CD4-positive, CD25-positive, alpha-beta regulatory T cell (primary cell): ENCODE measurements around the gene SGMS1. TPM values are rescaled to one million over a fixed set of nuclear protein-coding genes. Genes with fewer than 3 reads are reported as not detected.
A peak's percentile ranks its signal among the peaks of the same experiment; 100 is the strongest.

Experiments used
- ATAC-seq, 2 donors: fragments of 150-1000 bp; cut with Tn5 transposase; one replicate each; pipeline ENCODE4 v1.10.0; 2021; ENCODE audit warnings: low read depth in 2 of 2, moderate number of reproducible peaks in 2 of 2, moderate library complexity in 1 of 2
- DNase-seq, 3 donors: peaks; one replicate each; pipeline versions ENCODE4 v3.0.0 to v3.0.0-alpha.2; 2012 to 2022; ENCODE audit warnings: mixed read lengths in 1 of 3
- H3K27ac ChIP-seq: one replicate; pipeline ENCODE4 v1.7.0; 2013; ENCODE audit warnings: mild to moderate bottlenecking, low read length; ENCODE audit not compliant: insufficient read depth, poor library complexity, severe bottlenecking
- H3K27me3 ChIP-seq: one replicate; pipeline ENCODE4 v1.7.0; 2013; ENCODE audit warnings: low read length; ENCODE audit not compliant: control insufficient read depth, insufficient read depth
- H3K36me3 ChIP-seq: one replicate; pipeline ENCODE4 v1.7.0; 2013; ENCODE audit warnings: mild to moderate bottlenecking, low read length, moderate library complexity; ENCODE audit not compliant: control insufficient read depth, insufficient read depth
- H3K4me1 ChIP-seq: 2 replicates; pipeline ENCODE4 v1.7.0; 2013; ENCODE audit warnings: mild to moderate bottlenecking, low read length; ENCODE audit not compliant: insufficient read depth, control insufficient read depth, poor library complexity, severe bottlenecking
- H3K4me3 ChIP-seq: one replicate; pipeline ENCODE4 v1.7.0; 2013; ENCODE audit warnings: low read depth, mild to moderate bottlenecking, low read length, moderate library complexity
- H3K9me3 ChIP-seq, 2 experiments: 1 replicate in 1 of 2; 2 replicates in 1 of 2; pipeline ENCODE4 v1.7.0; 2013; ENCODE audit warnings: low read length in 2 of 2, mild to moderate bottlenecking in 1 of 2, moderate library complexity in 1 of 2; ENCODE audit not compliant: control insufficient read depth in 2 of 2
- H3K27ac Mint-ChIP-seq, 3 donors: one replicate each; pipeline ENCODE4 v1.8.0; 2020 to 2022; ENCODE audit warnings: mild to moderate bottlenecking in 3 of 3, mixed read lengths in 3 of 3, moderate library complexity in 2 of 3
- H3K27me3 Mint-ChIP-seq: one replicate; pipeline ENCODE4 v1.8.0; 2022; ENCODE audit warnings: mild to moderate bottlenecking, mixed read lengths
- H3K36me3 Mint-ChIP-seq: one replicate; pipeline ENCODE4 v1.8.0; 2020; ENCODE audit warnings: mixed read lengths
- H3K4me1 Mint-ChIP-seq, 4 donors: one replicate each; pipeline ENCODE4 v1.8.0; 2020 to 2022; ENCODE audit warnings: mixed read lengths in 4 of 4, mild to moderate bottlenecking in 1 of 4
- H3K4me3 Mint-ChIP-seq, 4 donors: one replicate each; pipeline ENCODE4 v1.8.0; 2020 to 2022; ENCODE audit warnings: mild to moderate bottlenecking in 4 of 4, mixed read lengths in 4 of 4, moderate library complexity in 3 of 4
- H3K9me3 Mint-ChIP-seq, 7 donors: one replicate each; pipeline ENCODE4 v1.8.0; 2020 to 2022; ENCODE audit warnings: mixed read lengths in 7 of 7, mild to moderate bottlenecking in 3 of 7, moderate library complexity in 2 of 7
- polyA plus RNA-seq, 4 donors: library from polyadenylated mRNA; unstranded; fragments of 300-500 nt; fragmentation: Illumina TruSeq; gene quantifications; one replicate each; pipeline ENCODE4 v1.2.3, GENCODE V29; 2021
- total RNA-seq: library from RNA; stranded (reverse); gene quantifications from one replicate; pipeline ENCODE4 v1.2.3, GENCODE V29; 2022

SGMS1 gene
- total and polyA plus RNA-seq, 5 donors from 2014 or later: 25.7 to 241 (median 33.0) TPM

DNA sequence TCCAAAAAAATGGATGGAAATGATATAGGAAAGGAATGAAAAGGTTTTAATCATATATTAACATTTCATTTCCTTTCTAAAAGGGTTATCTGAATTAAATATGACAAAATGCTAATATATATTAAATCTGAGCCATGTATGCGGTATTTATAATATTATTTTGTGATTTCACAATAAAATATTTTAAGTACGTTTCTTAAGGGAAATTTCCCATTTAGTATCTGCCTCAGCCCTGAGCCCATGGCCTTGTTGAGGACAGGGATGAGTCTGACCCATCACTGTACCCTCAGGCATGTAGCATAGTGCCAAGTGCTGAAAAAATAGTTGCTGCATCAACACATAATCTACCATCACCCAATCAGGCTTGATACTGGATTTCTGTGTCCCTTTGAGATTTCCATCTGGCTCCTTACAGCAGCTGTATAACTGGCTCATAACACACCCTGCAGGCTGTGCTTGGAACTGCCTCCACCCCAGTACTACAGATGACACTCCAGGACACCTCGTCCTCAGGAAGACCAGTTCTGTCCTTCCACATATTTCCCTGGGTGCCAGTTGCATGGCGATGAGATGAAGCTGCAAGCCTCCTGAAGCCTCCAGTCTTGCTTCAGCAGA is 313.1 kb downstream of the SGMS1 start:
- ATAC-seq (peak in 1 of 2 donors; percentile 34), DNase-seq (peak in 1 of 3 donors; percentile 43)
- Mint-ChIP-seq H3K27me3 (no peaks in the 10 kb centered on the region), H3K4me1 (peaks cover 14 to 31% (median 24%) of the 10 kb centered on the region in 4 donors), H3K9me3 (peaks cover 0 to 3% (median 0%) of the 10 kb centered on the region in 7 donors), H3K4me3 (no peak overlapping the region), H3K36me3 (peaks cover 45% of the 10 kb centered on the region), H3K27ac (peak overlapping the region in 2 of 3 donors; percentile 11 to 16)
- H3K4me1 ChIP-seq: peaks cover 6% of the 10 kb centered on the region
- peaks cover 0 to 4% of the 10 kb centered on the region in 2 experiments for H3K9me3 ChIP-seq
- H3K27ac ChIP-seq: no peak overlapping the region
- H3K4me3 ChIP-seq: no peak overlapping the region
- H3K36me3 ChIP-seq: peaks cover 75% of the 10 kb centered on the region
- no peaks in the 10 kb centered on the region for H3K27me3 ChIP-seq

DNA sequence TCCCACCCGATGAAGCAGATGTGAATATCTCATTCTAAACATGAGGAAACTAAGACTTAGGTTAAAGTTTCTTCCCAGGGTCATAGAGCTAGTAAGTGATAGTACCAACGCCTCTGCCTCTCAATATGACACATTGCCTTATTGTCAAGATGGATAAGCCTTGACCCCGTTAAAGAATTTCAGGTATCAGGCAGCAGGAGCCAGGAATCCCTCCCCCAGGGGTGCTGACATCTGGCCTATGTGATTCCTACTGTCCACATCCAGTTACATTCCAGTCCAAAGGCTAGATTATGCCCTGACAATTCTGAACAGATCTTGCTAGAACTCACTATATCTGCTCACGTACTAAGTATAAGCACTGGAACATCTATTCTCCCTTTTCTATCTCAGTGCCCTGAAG is 314.4 kb downstream of the SGMS1 start:
- Histone ChIP-seq H3K27ac (no peak overlapping the region), H3K4me3 (no peak overlapping the region), H3K4me1 (no peaks in the 10 kb centered on the region), H3K36me3 (peaks cover 79% of the 10 kb centered on the region), H3K27me3 (no peaks in the 10 kb centered on the region), H3K9me3 (peaks cover 0 to 4% of the 10 kb centered on the region in 2 experiments)
- DNase-seq (no peak), ATAC-seq (no peak)
- no peak overlapping the region for H3K4me3 Mint-ChIP-seq
- H3K9me3 Mint-ChIP-seq: peaks cover 0 to 3% (median 2%) of the 10 kb centered on the region in 7 donors
- peak overlapping the region in 1 of 3 donors; percentile 20 for H3K27ac Mint-ChIP-seq
- H3K27me3 Mint-ChIP-seq: no peaks in the 10 kb centered on the region
- H3K4me1 Mint-ChIP-seq: peaks cover 8 to 25% (median 14%) of the 10 kb centered on the region in 4 donors
- peaks cover 40% of the 10 kb centered on the region for H3K36me3 Mint-ChIP-seq

DNA sequence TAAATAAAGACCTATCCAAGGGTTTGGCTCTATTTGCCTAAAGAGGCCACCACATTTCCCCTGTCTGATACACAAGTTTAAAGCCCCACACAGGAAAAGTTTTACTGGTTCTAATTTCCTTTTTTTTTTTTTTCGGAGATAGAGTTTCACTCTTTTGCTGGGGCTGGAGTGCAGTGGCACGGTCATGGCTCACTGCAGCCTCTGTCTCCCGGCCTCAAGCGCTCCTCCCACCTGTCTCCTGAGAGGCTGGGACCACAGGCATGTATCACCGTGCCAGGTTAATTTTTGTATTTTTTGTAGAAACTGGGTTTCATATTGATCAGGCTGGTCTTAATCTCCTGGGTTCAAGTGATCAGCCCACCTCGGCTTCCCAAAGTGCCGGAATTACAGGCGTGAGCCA is 319.1 kb downstream of the SGMS1 start:
- peaks cover 45% of the 10 kb centered on the region for H3K36me3 ChIP-seq
- H3K27me3 ChIP-seq: no peaks in the 10 kb centered on the region
- no peak overlapping the region for H3K27ac ChIP-seq
- Mint-ChIP-seq H3K9me3 (peaks cover 0 to 3% (median 0%) of the 10 kb centered on the region in 7 donors), H3K4me1 (peaks cover 4 to 22% (median 11%) of the 10 kb centered on the region in 4 donors), H3K4me3 (no peak overlapping the region), H3K36me3 (peaks cover 25% of the 10 kb centered on the region), H3K27me3 (no peaks in the 10 kb centered on the region), H3K27ac (no peak overlapping the region)
- ATAC-seq (no peak), DNase-seq (no peak)
- H3K4me1 ChIP-seq: no peaks in the 10 kb centered on the region
- no peaks in the 10 kb centered on the region for H3K9me3 ChIP-seq
- H3K4me3 ChIP-seq: no peak overlapping the region

DNA sequence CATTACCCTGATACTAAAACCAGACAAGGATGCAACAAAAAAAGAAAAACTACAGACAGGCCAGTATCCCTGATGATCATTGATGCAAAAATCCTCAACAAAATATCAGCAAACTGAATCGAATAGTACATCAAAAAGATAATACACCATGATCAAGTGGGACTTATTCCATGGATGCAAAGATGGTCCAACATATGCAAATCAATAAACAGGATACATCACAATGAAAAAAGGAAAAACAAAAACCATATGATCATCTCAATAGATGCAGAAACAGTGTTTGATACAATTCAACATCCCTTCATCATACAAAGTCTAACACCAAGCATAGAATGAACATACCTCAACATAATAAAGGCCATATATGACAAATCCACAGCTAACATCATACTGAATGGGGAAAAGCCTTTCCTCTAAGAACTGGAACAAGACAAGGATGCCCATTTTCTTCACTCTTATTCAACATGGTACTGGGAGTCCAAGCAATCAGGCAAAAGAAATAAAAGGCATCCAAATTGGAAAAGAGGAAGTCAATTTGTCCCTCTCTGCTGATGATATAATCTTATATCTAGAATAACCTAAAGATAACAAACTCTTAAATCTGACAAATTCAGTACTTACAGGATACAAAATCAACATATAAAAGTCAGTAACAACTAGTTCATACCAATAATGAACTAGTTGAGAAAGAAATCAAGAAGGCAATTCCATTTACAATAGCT is 323.6 kb downstream of the SGMS1 start:
- H3K4me1 Mint-ChIP-seq: peaks cover 4 to 26% (median 12%) of the 10 kb centered on the region in 4 donors
- DNase-seq (no peak), ATAC-seq (no peak)
- H3K27ac ChIP-seq: no peak overlapping the region
- H3K9me3 Mint-ChIP-seq: peaks cover 0 to 5% (median 3%) of the 10 kb centered on the region in 7 donors
- H3K4me1 ChIP-seq: no peaks in the 10 kb centered on the region
- peak overlapping the region in 1 of 4 donors; percentile 19 for H3K4me3 Mint-ChIP-seq
- no peak overlapping the region for H3K27ac Mint-ChIP-seq
- H3K4me3 ChIP-seq: no peak overlapping the region
- peaks cover 0 to 2% of the 10 kb centered on the region in 2 experiments for H3K9me3 ChIP-seq
- H3K36me3 Mint-ChIP-seq: peaks cover 15% of the 10 kb centered on the region
- H3K36me3 ChIP-seq: peaks cover 4% of the 10 kb centered on the region
- H3K27me3 Mint-ChIP-seq: no peaks in the 10 kb centered on the region
- no peaks in the 10 kb centered on the region for H3K27me3 ChIP-seq

DNA sequence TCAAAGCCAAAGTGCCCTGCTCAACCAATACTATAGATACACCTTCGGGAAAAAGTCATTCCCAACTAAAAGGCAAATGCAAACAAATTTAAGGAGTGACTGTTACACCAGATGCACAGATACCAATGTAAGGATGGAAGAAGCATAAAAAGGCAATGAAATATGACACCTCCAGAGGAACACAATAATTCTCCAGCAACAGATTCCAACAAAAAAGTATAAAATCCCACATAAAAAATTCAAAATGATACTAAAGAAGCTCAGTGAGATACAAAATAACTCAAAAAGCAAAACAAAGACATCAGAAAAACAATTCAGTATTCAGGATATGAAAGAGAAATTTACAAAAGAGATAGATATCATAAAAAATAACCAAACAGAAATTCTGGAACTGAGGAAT is 328.4 kb downstream of the SGMS1 start:
- H3K36me3 Mint-ChIP-seq: peaks cover 7% of the 10 kb centered on the region
- H3K9me3 Mint-ChIP-seq: peaks cover 0 to 5% (median 3%) of the 10 kb centered on the region in 7 donors
- no peaks in the 10 kb centered on the region for H3K27me3 ChIP-seq
- no peaks in the 10 kb centered on the region for H3K27me3 Mint-ChIP-seq
- H3K4me3 ChIP-seq: no peak overlapping the region
- H3K4me1 ChIP-seq: no peaks in the 10 kb centered on the region
- no peak overlapping the region for H3K27ac Mint-ChIP-seq
- peaks cover 0 to 18% (median 2%) of the 10 kb centered on the region in 4 donors for H3K4me1 Mint-ChIP-seq
- peaks cover 0 to 2% of the 10 kb centered on the region in 2 experiments for H3K9me3 ChIP-seq
- H3K4me3 Mint-ChIP-seq: no peak overlapping the region
- no peak overlapping the region for H3K27ac ChIP-seq
- no peaks in the 10 kb centered on the region for H3K36me3 ChIP-seq
- ATAC-seq (no peak), DNase-seq (no peak)

DNA sequence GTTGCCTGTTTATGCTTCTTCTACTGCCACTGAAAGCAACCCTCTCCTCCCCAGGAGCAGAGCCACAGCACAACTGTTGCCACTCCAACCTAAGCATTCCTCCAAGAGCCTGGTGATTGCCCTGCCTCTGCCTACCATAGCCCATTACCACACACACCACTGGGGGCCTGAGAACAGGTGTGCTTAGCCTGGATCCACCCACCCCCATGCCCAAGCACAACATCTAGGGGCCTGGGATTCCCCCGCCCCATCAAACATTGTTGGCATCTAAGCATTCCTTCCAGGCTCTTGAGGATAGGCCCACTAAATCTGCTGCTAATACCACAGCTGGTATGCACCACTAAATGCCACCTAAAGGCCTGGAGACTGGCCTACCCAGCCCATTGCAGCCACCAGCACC is 329.2 kb downstream of the SGMS1 start:
- Mint-ChIP-seq H3K9me3 (peaks cover 0 to 5% (median 3%) of the 10 kb centered on the region in 7 donors), H3K36me3 (peaks cover 7% of the 10 kb centered on the region)
- ATAC-seq: no peak

DNA sequence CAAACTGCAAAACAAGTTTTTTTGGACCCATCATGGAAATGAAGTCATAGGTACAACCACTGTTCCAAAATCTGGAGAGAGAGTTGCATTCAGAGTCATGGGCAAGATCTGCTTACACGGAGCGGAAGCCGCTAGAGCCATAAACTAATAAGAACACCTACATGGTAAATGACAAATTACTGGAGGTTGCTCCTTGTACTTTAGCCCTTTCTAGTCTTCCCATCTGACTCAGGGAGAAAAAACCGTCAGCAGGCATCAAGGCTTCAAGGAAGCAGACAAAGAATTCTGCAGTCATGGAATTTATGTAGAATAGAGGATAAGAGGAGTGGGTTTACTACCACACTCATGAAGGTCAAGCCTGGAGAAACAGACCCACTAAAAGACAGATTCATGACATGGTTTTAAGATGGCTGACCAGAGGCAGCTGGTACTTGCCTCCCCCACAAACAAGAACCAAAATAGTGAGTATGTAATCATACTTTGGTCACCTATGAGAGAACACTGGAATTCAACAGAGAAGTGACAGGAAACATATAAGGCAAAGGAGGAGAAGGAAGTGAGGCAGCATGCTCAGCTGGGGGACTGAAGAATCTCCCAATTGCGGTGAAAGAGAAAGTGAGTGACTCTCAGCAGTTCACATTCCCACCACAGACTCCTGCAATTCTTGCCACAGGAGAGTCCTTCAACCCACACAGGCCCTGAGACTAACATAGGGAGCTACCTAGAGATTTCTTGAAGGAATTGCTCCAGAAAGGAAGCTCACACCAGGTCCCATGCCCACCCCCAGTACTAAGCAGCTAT is 330.0 kb downstream of the SGMS1 start:
- no peak for ATAC-seq
- DNase-seq: no peak
- Histone ChIP-seq H3K27ac (no peak overlapping the region), H3K9me3 (peaks cover 0 to 2% of the 10 kb centered on the region in 2 experiments), H3K4me3 (no peak overlapping the region), H3K4me1 (no peaks in the 10 kb centered on the region), H3K36me3 (no peaks in the 10 kb centered on the region), H3K27me3 (no peaks in the 10 kb centered on the region)
- H3K27me3 Mint-ChIP-seq: no peaks in the 10 kb centered on the region
- H3K36me3 Mint-ChIP-seq: peaks cover 3% of the 10 kb centered on the region
- H3K4me3 Mint-ChIP-seq: no peak overlapping the region
- H3K9me3 Mint-ChIP-seq: peaks cover 0 to 5% (median 2%) of the 10 kb centered on the region in 7 donors
- H3K27ac Mint-ChIP-seq: no peak overlapping the region
- peaks cover 0 to 8% (median 2%) of the 10 kb centered on the region in 4 donors for H3K4me1 Mint-ChIP-seq

More for the DNA sequence above, 329.2 kb downstream of the SGMS1 start:
- no peak for DNase-seq
- H3K36me3 ChIP-seq: no peaks in the 10 kb centered on the region
- H3K9me3 ChIP-seq: peaks cover 0 to 2% of the 10 kb centered on the region in 2 experiments
- Mint-ChIP-seq H3K4me1 (peaks cover 0 to 10% (median 2%) of the 10 kb centered on the region in 4 donors), H3K27ac (no peak overlapping the region), H3K4me3 (peak overlapping the region in 1 of 4 donors; percentile 59), H3K27me3 (no peaks in the 10 kb centered on the region)
- no peak overlapping the region for H3K4me3 ChIP-seq
- no peaks in the 10 kb centered on the region for H3K4me1 ChIP-seq
- H3K27me3 ChIP-seq: no peaks in the 10 kb centered on the region
- H3K27ac ChIP-seq: no peak overlapping the region
